B cell (primary cell): ENCODE measurements around the gene FYCO1. TPM values are rescaled to one million over a fixed set of nuclear protein-coding genes. Genes with fewer than 3 reads are reported as not detected.
A peak's percentile ranks its signal among the peaks of the same experiment; 100 is the strongest.

Experiments
- ATAC-seq: fragments of 200-7000 bp; cut with Tn5 transposase; one replicate; pipeline ENCODE4 v1.10.0; 2021; ENCODE audit warnings: low read depth, mild to moderate bottlenecking, moderate number of reproducible peaks, moderate library complexity
- CTCF ChIA-PET: fragments of 350-600 bp; sonication (Branson Sonifier 250); formaldehyde crosslinking; loops from one replicate; lab custom pipeline; 2021; ENCODE audit warnings: antibody characterized with exemption, inconsistent platforms; lab: Charles Lee
- POLR2A ChIA-PET: fragments of 350-600 bp; sonication (Branson Sonifier 250); formaldehyde crosslinking; loops from one replicate; lab custom pipeline; 2021; ENCODE audit warnings: antibody characterized with exemption; lab: Charles Lee
- DNase-seq: peaks from one replicate; pipeline ENCODE4 v3.0.0; 2013
- H2AFZ ChIP-seq: 2 replicates; pipeline ENCODE4 v1.6.1; 2012; ENCODE audit warnings: mild to moderate bottlenecking, low read depth, low read length; ENCODE audit not compliant: insufficient read depth, poor library complexity, severe bottlenecking
- H3K27ac ChIP-seq, 2 donors: 1 replicate in 1 of 2; 2 replicates in 1 of 2; pipeline ENCODE4 v1.5.1; 2012 to 2013; ENCODE audit warnings: low read length in 2 of 2, mild to moderate bottlenecking in 2 of 2, moderate library complexity in 1 of 2
- H3K27me3 ChIP-seq, 4 experiments: fragments of 200-600 bp in 1 of 4; sonication (generic) in 1 of 4; replicated peaks in 1 of 4; 1 replicate in 2 of 4; 2 replicates in 2 of 4; pipeline versions ENCODE4 v1.6.1 to v1.7.0; 2013 to 2016; ENCODE audit warnings: low read length in 3 of 4, mild to moderate bottlenecking in 2 of 4, mixed read lengths in 1 of 4, moderate library complexity in 1 of 4; ENCODE audit not compliant: insufficient read depth in 4 of 4, control insufficient read depth in 3 of 4; ENCODE audit errors: control extremely low read depth in 1 of 4
- H3K36me3 ChIP-seq, 2 experiments: replicated peaks in 1 of 2; 1 replicate in 1 of 2; 2 replicates in 1 of 2; pipeline versions ENCODE4 v1.6.1 to v1.7.1; 2013; ENCODE audit warnings: low read length in 1 of 2; ENCODE audit not compliant: insufficient read depth in 2 of 2, control insufficient read depth in 1 of 2; ENCODE audit errors: control extremely low read depth in 1 of 2, extremely low read depth in 1 of 2
- H3K4me1 ChIP-seq, 2 donors: fragments of 200-600 bp in 1 of 2; sonication (generic) in 1 of 2; 1 replicate in 1 of 2; 2 replicates in 1 of 2; pipeline versions ENCODE4 v1.5.1 to v1.6.1; 2013 to 2017; ENCODE audit warnings: low read length in 2 of 2; ENCODE audit not compliant: control insufficient read depth in 2 of 2, insufficient read depth in 2 of 2
- H3K4me2 ChIP-seq: replicated peaks from 2 replicates; pipeline ENCODE3; 2012; ENCODE audit warnings: mild to moderate bottlenecking, low read depth, low read length; ENCODE audit not compliant: poor library complexity, severe bottlenecking
- H3K4me3 ChIP-seq, 5 experiments: fragments of 200-600 bp in 1 of 5; sonication (generic) in 1 of 5; 1 replicate in 3 of 5; 2 replicates in 2 of 5; pipeline versions ENCODE4 v1.5.1 to v1.7.0; 2011 to 2016; ENCODE audit warnings: low read length in 4 of 5, mild to moderate bottlenecking in 4 of 5, low read depth in 2 of 5, control low read depth in 1 of 5, moderate library complexity in 1 of 5; ENCODE audit not compliant: insufficient read depth in 1 of 5; ENCODE audit errors: control extremely low read depth in 1 of 5, extremely low read depth in 1 of 5
- H3K79me2 ChIP-seq: fragments of 200-600 bp; sonication (generic); one replicate; pipeline ENCODE4 v1.6.0; 2016; ENCODE audit warnings: low read length; ENCODE audit not compliant: control insufficient read depth, insufficient read depth
- H3K9ac ChIP-seq: fragments of 200-600 bp; sonication (generic); 2 replicates; pipeline ENCODE4 v1.6.1; 2017; ENCODE audit warnings: mild to moderate bottlenecking, low read length, moderate library complexity
- H3K9me3 ChIP-seq, 3 donors: one replicate each; pipeline versions ENCODE4 v1.6.1 to v1.7.1; 2013; ENCODE audit warnings: low read length in 2 of 3; ENCODE audit not compliant: control insufficient read depth in 2 of 3, insufficient read depth in 1 of 3; ENCODE audit errors: control extremely low read depth in 1 of 3
- H4K20me1 ChIP-seq: 2 replicates; pipeline ENCODE4 v1.6.0; 2012; ENCODE audit warnings: mild to moderate bottlenecking, low read length; ENCODE audit not compliant: insufficient read depth, control insufficient read depth, poor library complexity, severe bottlenecking
- H3K27ac Mint-ChIP-seq: one replicate; pipeline ENCODE4 v1.8.0; 2021; ENCODE audit warnings: mixed read lengths
- H3K27me3 Mint-ChIP-seq: one replicate; pipeline ENCODE4 v1.8.0; 2021; ENCODE audit warnings: mixed read lengths
- H3K4me1 Mint-ChIP-seq: one replicate; pipeline ENCODE4 v1.8.0; 2021; ENCODE audit warnings: mixed read lengths
- H3K4me3 Mint-ChIP-seq: one replicate; pipeline ENCODE4 v1.8.0; 2021; ENCODE audit warnings: mixed read lengths
- H3K9me3 Mint-ChIP-seq: one replicate; pipeline ENCODE4 v1.8.0; 2022; ENCODE audit warnings: mixed read lengths; ENCODE audit not compliant: insufficient read depth
- EZH2 ChIP-seq: IDR thresholded peaks from 2 replicates; pipeline ENCODE4 v1.6.1; 2012; ENCODE audit warnings: borderline replicate concordance, low read depth, mild to moderate bottlenecking, moderate library complexity, low read length; ENCODE audit not compliant: insufficient read depth, poor library complexity, severe bottlenecking
- WGBS: methylation state at CpG from one replicate; pipeline ENCODE4 v1.1.5; 2013; ENCODE audit warnings: missing lambda C conversion rate; ENCODE audit not compliant: insufficient coverage; 5-methylcytosine and 5-hydroxymethylcytosine counted together
- intact Hi-C: fragments of 100-400 bp; cut with micrococcal nuclease; formaldehyde crosslinking; loops from one replicate; pipeline ENCODE4 v1.10.0; 2022
- polyA plus RNA-seq: library from polyadenylated mRNA; depleted of rRNA; stranded (reverse); fragments of >200 nt; gene quantifications from 2 replicates; pipeline ENCODE4 v1.2.3, GENCODE V29; 2012
- total RNA-seq, 2 donors: library from RNA; stranded (reverse); fragments of 120-200 nt in 1 of 2; gene quantifications; 1 replicate in 1 of 2; 2 replicates in 1 of 2; pipeline versions ENCODE4 v1.2.3 to v1.2.4, GENCODE V29; 2013 to 2022
- TF ChIP-seq, protein P1 (sequence below): fragments of 200-600 bp; IDR thresholded peaks from one replicate; pipeline ENCODE4 v1.8.0; 2022; ENCODE audit warnings: antibody characterized with exemption, mild to moderate bottlenecking

FYCO1 gene
- total and polyA plus RNA-seq, 2 donors (not counting 1 experiment from before 2014, with no cell fraction given): 5.4 to 16.7 TPM

DNA sequence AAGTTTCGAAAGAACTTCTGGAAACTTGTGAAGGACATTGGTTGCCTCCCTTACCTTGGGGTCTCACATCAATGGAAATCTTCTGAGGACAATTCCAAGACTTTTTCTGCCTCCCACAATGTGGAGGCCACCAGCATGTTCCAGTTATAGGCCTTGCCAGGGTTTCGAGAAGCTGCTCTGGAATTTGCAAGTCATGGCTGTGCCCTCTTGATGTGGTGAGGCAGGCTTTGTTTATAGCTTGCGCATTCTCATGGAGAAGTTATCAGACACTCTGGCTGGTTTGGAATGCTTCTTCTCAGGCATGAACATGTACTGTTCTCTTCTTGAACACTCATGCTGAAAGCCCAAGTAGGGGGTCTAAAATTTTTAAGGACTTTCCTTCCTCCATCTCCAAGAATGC lies 48.3 kb downstream of the FYCO1 start:
- POLR2A ChIA-PET: no interaction called here
- peaks cover 4 to 73% of the 10 kb centered on the region in 2 experiments for H3K36me3 ChIP-seq
- H3K27me3 ChIP-seq: no peaks in the 10 kb centered on the region

DNA sequence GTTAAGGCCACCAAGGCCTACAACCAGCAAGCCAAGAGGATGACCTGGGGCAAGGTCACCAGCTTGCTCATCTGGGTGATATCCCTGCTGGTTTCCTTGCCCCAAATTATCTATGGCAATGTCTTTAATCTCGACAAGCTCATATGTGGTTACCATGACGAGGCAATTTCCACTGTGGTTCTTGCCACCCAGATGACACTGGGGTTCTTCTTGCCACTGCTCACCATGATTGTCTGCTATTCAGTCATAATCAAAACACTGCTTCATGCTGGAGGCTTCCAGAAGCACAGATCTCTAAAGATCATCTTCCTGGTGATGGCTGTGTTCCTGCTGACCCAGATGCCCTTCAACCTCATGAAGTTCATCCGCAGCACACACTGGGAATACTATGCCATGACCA lies 48.7 kb downstream of the FYCO1 start:
- no peak overlapping the region for H3K27ac ChIP-seq
- H3K4me3 ChIP-seq: no peak overlapping the region
- peaks cover 4 to 68% of the 10 kb centered on the region in 2 experiments for H3K36me3 ChIP-seq
- no peak overlapping the region for H3K9ac ChIP-seq
- Mint-ChIP-seq H3K27ac (peak overlapping the region; percentile 32), H3K4me1 (no peaks in the 10 kb centered on the region), H3K9me3 (no peaks in the 10 kb centered on the region), H3K27me3 (no peaks in the 10 kb centered on the region), H3K4me3 (no peak overlapping the region)
- H3K27me3 ChIP-seq: no peaks in the 10 kb centered on the region
- TF ChIP-seq, protein P1, sequence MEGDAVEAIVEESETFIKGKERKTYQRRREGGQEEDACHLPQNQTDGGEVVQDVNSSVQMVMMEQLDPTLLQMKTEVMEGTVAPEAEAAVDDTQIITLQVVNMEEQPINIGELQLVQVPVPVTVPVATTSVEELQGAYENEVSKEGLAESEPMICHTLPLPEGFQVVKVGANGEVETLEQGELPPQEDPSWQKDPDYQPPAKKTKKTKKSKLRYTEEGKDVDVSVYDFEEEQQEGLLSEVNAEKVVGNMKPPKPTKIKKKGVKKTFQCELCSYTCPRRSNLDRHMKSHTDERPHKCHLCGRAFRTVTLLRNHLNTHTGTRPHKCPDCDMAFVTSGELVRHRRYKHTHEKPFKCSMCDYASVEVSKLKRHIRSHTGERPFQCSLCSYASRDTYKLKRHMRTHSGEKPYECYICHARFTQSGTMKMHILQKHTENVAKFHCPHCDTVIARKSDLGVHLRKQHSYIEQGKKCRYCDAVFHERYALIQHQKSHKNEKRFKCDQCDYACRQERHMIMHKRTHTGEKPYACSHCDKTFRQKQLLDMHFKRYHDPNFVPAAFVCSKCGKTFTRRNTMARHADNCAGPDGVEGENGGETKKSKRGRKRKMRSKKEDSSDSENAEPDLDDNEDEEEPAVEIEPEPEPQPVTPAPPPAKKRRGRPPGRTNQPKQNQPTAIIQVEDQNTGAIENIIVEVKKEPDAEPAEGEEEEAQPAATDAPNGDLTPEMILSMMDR: no peak
- TF ChIP-seq EZH2: no peak
- WGBS: 83% methylated on average over 3 of the region's 3 CpGs
- no peak for ATAC-seq
- DNase-seq: no peak
- ChIA-PET CTCF (interaction anchor here (1.0 to 2.3 kb wide), 3 partner anchors 8 to 18 kb away, joined by 3 to 6 read pairs (median 3); no protein-coding TSS in a partner anchor), POLR2A (no interaction called here)
- intact Hi-C loops: no loop called here
- no peaks in the 10 kb centered on the region for H3K4me1 ChIP-seq
- H3K9me3 ChIP-seq: no peaks in the 10 kb centered on the region
- no peak overlapping the region for H2AFZ ChIP-seq
- H3K79me2 ChIP-seq: no peaks in the 10 kb centered on the region
- no peaks in the 10 kb centered on the region for H4K20me1 ChIP-seq
- H3K4me2 ChIP-seq: no peak overlapping the region

More for the DNA sequence above, 48.3 kb downstream of the FYCO1 start:
- Mint-ChIP-seq H3K4me1 (no peaks in the 10 kb centered on the region), H3K9me3 (no peaks in the 10 kb centered on the region), H3K4me3 (no peak overlapping the region), H3K27ac (no peak overlapping the region), H3K27me3 (no peaks in the 10 kb centered on the region)
- no peaks in the 10 kb centered on the region for H3K79me2 ChIP-seq
- H3K9me3 ChIP-seq: no peaks in the 10 kb centered on the region
- H3K4me3 ChIP-seq: no peak overlapping the region
- H2AFZ ChIP-seq: no peak overlapping the region
- H4K20me1 ChIP-seq: no peaks in the 10 kb centered on the region
- no peaks in the 10 kb centered on the region for H3K4me1 ChIP-seq
- CTCF ChIA-PET: interaction anchor here (0.6 to 2.3 kb wide), 4 partner anchors 9 to 1013 kb away, joined by 3 to 6 read pairs (median 3); no protein-coding TSS in a partner anchor
- 82% methylated on average over 3 of the region's 3 CpGs for WGBS
- TF ChIP-seq, protein P1: no peak
- no peak for TF ChIP-seq EZH2
- no peak overlapping the region for H3K9ac ChIP-seq
- DNase-seq: no peak
- no peak overlapping the region for H3K27ac ChIP-seq
- no peak for ATAC-seq
- H3K4me2 ChIP-seq: no peak overlapping the region
- intact Hi-C loops: no loop called here
